K562 (cell line): Measurements from ENCODE around the gene LY6G6F. TPM values are rescaled to one million over a fixed set of nuclear protein-coding genes. Genes with fewer than 3 reads are reported as not detected.
A peak's percentile ranks its signal among the peaks of the same experiment; 100 is the strongest.

Experiments
- CEBPG ChIP-seq, 3 experiments: fragments of 200-800 bp in 1 of 3; sonication (Bioruptor generic) in 1 of 3; sonication (generic) in 1 of 3; formaldehyde crosslinking in 1 of 3; IDR thresholded peaks in 2 of 3; conservative IDR thresholded peaks in 1 of 3; 2 replicates each; pipeline versions ENCODE4 v1.6.1 to v1.8.0; 2016 to 2022; ENCODE audit warnings: missing compliant biosample characterization in 2 of 3, missing genetic modification characterization in 2 of 3, mild to moderate bottlenecking in 1 of 3, missing genetic modification reagents in 1 of 3
- HINFP ChIP-seq: fragments of 450-650 bp; conservative IDR thresholded peaks from 2 replicates; pipeline ENCODE4 v1.6.1; 2016; ENCODE audit warnings: missing genetic modification characterization, low read depth, mild to moderate bottlenecking, control low read depth, missing compliant biosample characterization
- HMBOX1 ChIP-seq: sonication (generic); IDR thresholded peaks from 2 replicates; pipeline ENCODE4 v1.6.1; 2016
- HOXB6 ChIP-seq: fragments of 250-450 bp; sonication (Bioruptor Pico); IDR thresholded peaks from 2 replicates; pipeline ENCODE4 v1.5.1; 2022; ENCODE audit warnings: mild to moderate bottlenecking, borderline replicate concordance
- HSF4 ChIP-seq: fragments of 250-450 bp; sonication (Bioruptor Pico); IDR thresholded peaks from 2 replicates; pipeline ENCODE4 v2.1.2; 2022; ENCODE audit warnings: mild to moderate bottlenecking, moderate library complexity, borderline replicate concordance
- KDM1A ChIP-seq, 2 experiments: fragments of 450-650 bp; IDR thresholded peaks; 2 replicates each; pipeline ENCODE4 v1.6.1; 2016; ENCODE audit warnings: mild to moderate bottlenecking in 2 of 2
- PPARD ChIP-seq: fragments of 250-450 bp; sonication (Bioruptor Pico); IDR thresholded peaks from 2 replicates; pipeline ENCODE4 v1.8.0; 2022; ENCODE audit warnings: inconsistent platforms, mild to moderate bottlenecking, moderate library complexity
- WHSC1 ChIP-seq: IDR thresholded peaks from one replicate; pipeline ENCODE4 v1.6.1; 2012; ENCODE audit warnings: low read length, control low read depth, inconsistent platforms
- ZFX ChIP-seq: sonication (generic); formaldehyde crosslinking; IDR thresholded peaks from 2 replicates; pipeline ENCODE4 v1.8.0; 2022; ENCODE audit warnings: mild to moderate bottlenecking, missing genetic modification reagents, moderate library complexity
- ZNF197 ChIP-seq: fragments of 200-800 bp; sonication (Bioruptor generic); IDR thresholded peaks from 2 replicates; pipeline ENCODE4 v1.6.1; 2016; ENCODE audit warnings: low read depth, missing genetic modification characterization, missing compliant biosample characterization
- ZNF780A ChIP-seq: fragments of 250-450 bp; sonication (Bioruptor Pico); IDR thresholded peaks from 2 replicates; pipeline ENCODE4 v1.5.0; 2021; ENCODE audit warnings: mild to moderate bottlenecking
- polyA plus RNA-seq, 8 experiments: library from polyadenylated mRNA; depleted of rRNA in 4 of 8; stranded (reverse) in 5 of 8; unstranded in 3 of 8; fragments of >200 nt; fragmentation: Nextera tagmentation in 2 of 8; fragmentation: Illumina TruSeq in 1 of 8; extraction: Ambion mirVana in 2 of 8; extraction: Trizol in 1 of 8; gene quantifications; 2 replicates each; pipeline versions ENCODE4 v1.2.1 to v1.2.3, GENCODE V29; 2011 to 2014; ENCODE audit warnings: inconsistent platforms in 1 of 8, missing spikeins in 1 of 8
- total RNA-seq, 7 experiments: library from RNA; depleted of rRNA in 6 of 7; stranded (reverse); fragments of >200 nt in 6 of 7; fragmentation: Illumina TruSeq in 2 of 7; extraction: Trizol in 2 of 7; gene quantifications; 2 replicates each; pipeline versions ENCODE4 v1.2.1 to v1.2.3, GENCODE V29; 2011 to 2021; ENCODE audit warnings: low replicate concordance in 1 of 7
- TF ChIP-seq, protein P1 (sequence below): sonication (generic); formaldehyde crosslinking; IDR thresholded peaks from 2 replicates; pipeline ENCODE4 v1.8.0; 2022; ENCODE audit warnings: mild to moderate bottlenecking, missing genetic modification reagents

Gene LY6G6F
- total and polyA plus RNA-seq, 9 of the 15 experiments (the other 6 are each of a cell fraction or from before 2014, with no cell fraction given) = 0.14 to 0.50 (median 0.28) TPM; not detected in 2

DNA sequence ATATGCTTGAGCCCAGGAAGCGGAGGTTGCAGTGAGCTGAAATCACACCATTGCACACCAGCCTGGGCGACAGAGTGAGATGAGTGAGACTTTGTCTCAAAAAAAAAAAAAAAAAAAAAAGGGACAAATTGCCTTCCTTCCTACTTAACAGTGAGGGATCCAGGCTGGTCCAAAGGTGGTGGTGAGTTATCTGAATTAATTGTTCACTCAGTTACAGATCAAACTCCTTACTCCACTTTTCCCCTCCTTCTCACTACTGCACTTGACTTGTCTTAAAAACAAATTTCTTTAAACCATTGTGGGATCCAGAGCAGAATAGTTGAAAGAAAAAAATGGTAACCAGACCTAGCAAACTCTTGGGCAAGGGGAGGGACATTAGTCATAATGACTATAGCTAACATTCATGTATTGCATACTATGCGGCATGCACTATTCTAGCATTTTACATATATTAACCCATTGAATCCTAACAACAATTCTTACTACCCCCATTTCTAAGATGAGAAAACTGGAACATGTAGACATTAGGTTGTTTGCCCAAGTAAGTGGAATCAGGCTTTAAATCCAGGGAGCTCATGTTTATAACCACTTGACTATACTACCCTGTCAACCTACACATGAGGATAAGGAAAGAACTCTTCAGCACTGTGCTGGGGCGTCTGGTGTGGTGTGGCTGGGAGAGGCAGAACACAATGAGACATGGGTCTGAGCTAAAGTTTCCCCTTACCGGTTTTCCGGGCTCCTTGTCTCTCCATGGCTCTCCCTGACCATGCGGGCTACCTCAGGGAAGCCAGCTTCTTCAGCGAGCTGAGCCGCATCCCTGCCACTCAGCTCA is 43.3 kb upstream of the LY6G6F start (continued):
- TF ChIP-seq HINFP (tag) (0 out of 2 replicates have a peak, but pooled peaks have one; percentile 31), ZNF780A (CRISPR knock-in tag) (no peak), ZFX (no peak), HOXB6 (CRISPR knock-in tag) (no peak), PPARD (CRISPR knock-in tag) (no peak), WHSC1 (no peak), CEBPG (CRISPR knock-in tag; IDR thresholded peaks at IDR 0.05) (0 out of 2 replicates have a peak, but pooled peaks have one; percentile 39), CEBPG (tag; conservative IDR thresholded peaks at IDR 0.05 in 1 of 2, IDR thresholded peaks at IDR 0.05 in 1 of 2) (no peak), HMBOX1 (peak; percentile 71), HSF4 (CRISPR knock-in tag) (0 out of 2 replicates have a peak, but pooled peaks have one; percentile 9), ZNF197 (CRISPR knock-in tag) (no peak), KDM1A (IDR thresholded peaks at IDR 0.05) (no peak)
- TF ChIP-seq, protein P1, sequence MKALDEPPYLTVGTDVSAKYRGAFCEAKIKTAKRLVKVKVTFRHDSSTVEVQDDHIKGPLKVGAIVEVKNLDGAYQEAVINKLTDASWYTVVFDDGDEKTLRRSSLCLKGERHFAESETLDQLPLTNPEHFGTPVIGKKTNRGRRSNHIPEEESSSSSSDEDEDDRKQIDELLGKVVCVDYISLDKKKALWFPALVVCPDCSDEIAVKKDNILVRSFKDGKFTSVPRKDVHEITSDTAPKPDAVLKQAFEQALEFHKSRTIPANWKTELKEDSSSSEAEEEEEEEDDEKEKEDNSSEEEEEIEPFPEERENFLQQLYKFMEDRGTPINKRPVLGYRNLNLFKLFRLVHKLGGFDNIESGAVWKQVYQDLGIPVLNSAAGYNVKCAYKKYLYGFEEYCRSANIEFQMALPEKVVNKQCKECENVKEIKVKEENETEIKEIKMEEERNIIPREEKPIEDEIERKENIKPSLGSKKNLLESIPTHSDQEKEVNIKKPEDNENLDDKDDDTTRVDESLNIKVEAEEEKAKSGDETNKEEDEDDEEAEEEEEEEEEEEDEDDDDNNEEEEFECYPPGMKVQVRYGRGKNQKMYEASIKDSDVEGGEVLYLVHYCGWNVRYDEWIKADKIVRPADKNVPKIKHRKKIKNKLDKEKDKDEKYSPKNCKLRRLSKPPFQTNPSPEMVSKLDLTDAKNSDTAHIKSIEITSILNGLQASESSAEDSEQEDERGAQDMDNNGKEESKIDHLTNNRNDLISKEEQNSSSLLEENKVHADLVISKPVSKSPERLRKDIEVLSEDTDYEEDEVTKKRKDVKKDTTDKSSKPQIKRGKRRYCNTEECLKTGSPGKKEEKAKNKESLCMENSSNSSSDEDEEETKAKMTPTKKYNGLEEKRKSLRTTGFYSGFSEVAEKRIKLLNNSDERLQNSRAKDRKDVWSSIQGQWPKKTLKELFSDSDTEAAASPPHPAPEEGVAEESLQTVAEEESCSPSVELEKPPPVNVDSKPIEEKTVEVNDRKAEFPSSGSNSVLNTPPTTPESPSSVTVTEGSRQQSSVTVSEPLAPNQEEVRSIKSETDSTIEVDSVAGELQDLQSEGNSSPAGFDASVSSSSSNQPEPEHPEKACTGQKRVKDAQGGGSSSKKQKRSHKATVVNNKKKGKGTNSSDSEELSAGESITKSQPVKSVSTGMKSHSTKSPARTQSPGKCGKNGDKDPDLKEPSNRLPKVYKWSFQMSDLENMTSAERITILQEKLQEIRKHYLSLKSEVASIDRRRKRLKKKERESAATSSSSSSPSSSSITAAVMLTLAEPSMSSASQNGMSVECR (CRISPR knock-in tag) = 0 out of 2 replicates have a peak, but pooled peaks have one; percentile 16
